MM.1S (cell line): ENCODE data around the gene RPL10.

ENCODE experiments used
- DNase-seq: peaks from one replicate; pipeline ENCODE4 v3.0.0-alpha.2; 2015
- H2AFZ ChIP-seq: fragments of 300-600 bp; sonication (generic); 2 replicates; pipeline ENCODE4 v1.6.0; 2016; ENCODE audit warnings: antibody characterized with exemption, low read length
- H3F3A ChIP-seq: fragments of 300-600 bp; sonication (generic); 2 replicates; pipeline ENCODE4 v1.6.1; 2016; ENCODE audit warnings: mild to moderate bottlenecking, antibody characterized with exemption, low read length, moderate library complexity, mixed read lengths; ENCODE audit not compliant: insufficient read depth
- H3K27ac ChIP-seq: fragments of 300-600 bp; sonication (generic); 2 replicates; pipeline ENCODE4 v1.5.1; 2016; ENCODE audit warnings: mild to moderate bottlenecking, low read length
- H3K27me3 ChIP-seq: fragments of 300-600 bp; sonication (generic); replicated peaks from 2 replicates; pipeline ENCODE4 v1.6.0; 2016; ENCODE audit warnings: low read length; ENCODE audit not compliant: insufficient read depth
- H3K36me3 ChIP-seq: fragments of 300-600 bp; sonication (generic); replicated peaks from 2 replicates; pipeline ENCODE4 v1.6.1; 2016; ENCODE audit warnings: mild to moderate bottlenecking, low read length, mixed read lengths; ENCODE audit not compliant: insufficient read depth
- H3K4me1 ChIP-seq: fragments of 300-600 bp; sonication (generic); 2 replicates; pipeline ENCODE4 v1.6.1; 2016; ENCODE audit warnings: low read length, mixed read lengths
- H3K4me2 ChIP-seq: fragments of 300-600 bp; sonication (generic); 2 replicates; pipeline ENCODE4 v1.6.0; 2016; ENCODE audit warnings: low read depth, low read length
- H3K4me3 ChIP-seq: fragments of 300-600 bp; sonication (generic); 2 replicates; pipeline ENCODE4 v1.5.1; 2016; ENCODE audit warnings: low read length, mixed read lengths
- H3K79me2 ChIP-seq: fragments of 300-600 bp; sonication (generic); 2 replicates; pipeline ENCODE4 v1.6.1; 2016; ENCODE audit warnings: mixed run types, low read length, mixed read lengths
- H3K9ac ChIP-seq: fragments of 300-600 bp; sonication (generic); 2 replicates; pipeline ENCODE4 v1.6.1; 2016; ENCODE audit warnings: low read length, mixed read lengths
- H3K9me2 ChIP-seq: fragments of 300-600 bp; sonication (generic); replicated peaks from 2 replicates; pipeline ENCODE4 v1.6.1; 2016; ENCODE audit warnings: mild to moderate bottlenecking, low read length, mixed read lengths; ENCODE audit not compliant: insufficient read depth
- H3K9me3 ChIP-seq: fragments of 300-600 bp; sonication (generic); replicated peaks from 2 replicates; pipeline ENCODE4 v1.6.1; 2016; ENCODE audit warnings: mild to moderate bottlenecking, low read length, mixed read lengths; ENCODE audit not compliant: insufficient read depth
- H4K20me1 ChIP-seq: fragments of 300-600 bp; sonication (generic); 2 replicates; pipeline ENCODE4 v1.6.1; 2016; ENCODE audit warnings: mild to moderate bottlenecking, low read length, moderate library complexity, mixed read lengths; ENCODE audit not compliant: insufficient read depth
- CTCF ChIP-seq: fragments of 300-600 bp; sonication (generic); IDR thresholded peaks from 2 replicates; pipeline ENCODE4 v1.5.1; 2016; ENCODE audit warnings: antibody characterized with exemption, low read length, mixed read lengths
- EZH2 ChIP-seq: fragments of 300-600 bp; sonication (generic); optimal IDR thresholded peaks from 2 replicates; pipeline ENCODE3; 2017; ENCODE audit warnings: low read depth, mild to moderate bottlenecking, antibody characterized with exemption, low read length, mixed read lengths
- EZH2phosphoT487 ChIP-seq: fragments of 300-600 bp; sonication (generic); IDR thresholded peaks from 2 replicates; pipeline ENCODE4 v1.6.1; 2018; ENCODE audit warnings: antibody characterized with exemption, low read length

Gene RPL10

GRCh38 chrX:154354013-154354412 is 44.2 kb upstream of the RPL10 start:
- no peak overlapping the region for H3K9ac ChIP-seq
- no peaks in the 10 kb centered on the region for H4K20me1 ChIP-seq
- no peaks in the 10 kb centered on the region for H3K9me3 ChIP-seq
- no peaks in the 10 kb centered on the region for H3K9me2 ChIP-seq
- H3K79me2 ChIP-seq = no peaks in the 10 kb centered on the region
- H3K27ac ChIP-seq = no peak overlapping the region
- no peak for DNase-seq
- TF ChIP-seq EZH2 = no peak
- TF ChIP-seq CTCF = no peak
- no peak for TF ChIP-seq EZH2phosphoT487
- no peaks in the 10 kb centered on the region for H3K36me3 ChIP-seq
- no peaks in the 10 kb centered on the region for H3K27me3 ChIP-seq
- H3K4me3 ChIP-seq = no peak overlapping the region
- no peaks in the 10 kb centered on the region for H3F3A ChIP-seq
- H3K4me1 ChIP-seq = no peaks in the 10 kb centered on the region
- no peak overlapping the region for H3K4me2 ChIP-seq
- no peak overlapping the region for H2AFZ ChIP-seq

- Histone ChIP-seq H3K36me3 (no peaks in the 10 kb centered on the region), H4K20me1 (no peaks in the 10 kb centered on the region), H3F3A (no peaks in the 10 kb centered on the region)
Measured at GRCh38 chrX:154354516-154354915, 43.7 kb upstream of the RPL10 start.

GRCh38 chrX:154355094-154355775 is 42.9 kb upstream of the RPL10 start:
- H2AFZ ChIP-seq = no peak overlapping the region
- H3K27me3 ChIP-seq = no peaks in the 10 kb centered on the region
- H3K9me3 ChIP-seq = no peaks in the 10 kb centered on the region
- H3K4me3 ChIP-seq = no peak overlapping the region
- TF ChIP-seq EZH2 = no peak
- TF ChIP-seq EZH2phosphoT487 = no peak
- no peak for TF ChIP-seq CTCF
- no peak overlapping the region for H3K9ac ChIP-seq
- no peaks in the 10 kb centered on the region for H3K79me2 ChIP-seq
- no peak for DNase-seq
- H3K4me2 ChIP-seq = no peak overlapping the region
- H3K36me3 ChIP-seq = no peaks in the 10 kb centered on the region
- no peaks in the 10 kb centered on the region for H3K4me1 ChIP-seq
- no peaks in the 10 kb centered on the region for H4K20me1 ChIP-seq
- H3F3A ChIP-seq = no peaks in the 10 kb centered on the region
- H3K27ac ChIP-seq = no peak overlapping the region
- H3K9me2 ChIP-seq = no peaks in the 10 kb centered on the region

More at GRCh38 chrX:154354516-154354915, 43.7 kb upstream of the RPL10 start:
- no peak overlapping the region for H3K9ac ChIP-seq
- no peak for DNase-seq
- H3K27me3 ChIP-seq = no peaks in the 10 kb centered on the region
- H3K4me1 ChIP-seq = no peaks in the 10 kb centered on the region
- TF ChIP-seq CTCF (no peak), EZH2 (no peak), EZH2phosphoT487 (no peak)
- H2AFZ ChIP-seq = no peak overlapping the region
- H3K9me2 ChIP-seq = no peaks in the 10 kb centered on the region
- no peak overlapping the region for H3K4me2 ChIP-seq
- H3K9me3 ChIP-seq = no peaks in the 10 kb centered on the region
- H3K79me2 ChIP-seq = no peaks in the 10 kb centered on the region
- no peak overlapping the region for H3K4me3 ChIP-seq
- no peak overlapping the region for H3K27ac ChIP-seq
